Endothelial cell (in vitro differentiated cells): ENCODE data around the gene BAIAP2. TPM values are rescaled to one million over a fixed set of nuclear protein-coding genes. Genes with fewer than 3 reads are reported as not detected.

Experiments
- DNase-seq: peaks from one replicate; pipeline ENCODE4 v3.0.0; 2021; ENCODE audit warnings: low spot score
- H3K27ac Mint-ChIP-seq: one replicate; pipeline ENCODE4 v1.8.0; 2021; ENCODE audit warnings: mixed read lengths, inconsistent platforms; ENCODE audit not compliant: unreplicated experiment
- H3K27me3 Mint-ChIP-seq: one replicate; pipeline ENCODE4 v1.8.0; 2021; ENCODE audit warnings: mild to moderate bottlenecking, moderate library complexity, mixed read lengths, inconsistent platforms; ENCODE audit not compliant: unreplicated experiment
- H3K36me3 Mint-ChIP-seq: one replicate; pipeline ENCODE4 v1.8.0; 2021; ENCODE audit warnings: mild to moderate bottlenecking, low read depth, mixed read lengths, inconsistent platforms; ENCODE audit not compliant: unreplicated experiment
- H3K4me1 Mint-ChIP-seq: one replicate; pipeline ENCODE4 v1.8.0; 2021; ENCODE audit warnings: mild to moderate bottlenecking, mixed read lengths, inconsistent platforms; ENCODE audit not compliant: unreplicated experiment
- H3K4me3 Mint-ChIP-seq: one replicate; pipeline ENCODE4 v1.8.0; 2021; ENCODE audit warnings: mild to moderate bottlenecking, mixed read lengths, inconsistent platforms; ENCODE audit not compliant: unreplicated experiment
- H3K9me3 Mint-ChIP-seq: one replicate; pipeline ENCODE4 v1.8.0; 2021; ENCODE audit warnings: mixed read lengths, inconsistent platforms; ENCODE audit not compliant: unreplicated experiment
- CTCF ChIP-seq: fragments of 200-600 bp; sonication (generic); IDR thresholded peaks from one replicate; pipeline ENCODE4 v1.5.0; 2021; ENCODE audit warnings: antibody characterized with exemption; ENCODE audit not compliant: unreplicated experiment
- total RNA-seq: library from RNA; stranded (reverse); fragmentation: NEBNext Ultra II Directional; extraction: Animal tissue kit (Norgen Biotek cat#: 25700); gene quantifications from one replicate; pipeline ENCODE4 v1.2.1, GENCODE V29; 2021; ENCODE audit not compliant: unreplicated experiment

Gene BAIAP2
- total RNA-seq, 1 donor from 2014 or later, result 67.8 TPM

DNA sequence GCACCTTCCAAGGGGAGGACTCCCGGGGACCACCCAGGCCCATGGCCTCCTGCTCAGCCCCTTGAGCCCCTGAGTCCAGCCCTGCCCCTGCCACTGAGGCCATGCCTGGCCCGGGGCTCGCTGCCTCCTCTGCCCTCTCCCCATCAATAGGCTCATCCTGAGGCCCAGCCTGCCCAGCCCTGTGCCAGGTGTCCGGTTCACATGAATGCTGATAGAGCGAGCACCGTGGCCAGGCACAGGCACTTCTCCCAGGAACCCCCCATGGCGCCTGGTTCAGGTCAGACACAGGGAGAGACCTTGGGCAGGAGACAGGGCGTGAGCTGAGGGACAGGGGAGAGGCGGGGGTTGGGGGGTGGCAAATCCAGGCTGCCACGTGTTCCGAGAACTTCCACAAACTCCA, 127.5 kb downstream of the BAIAP2 start:
- DNase-seq, result no peak
- no peak overlapping the region for H3K27ac Mint-ChIP-seq
- peaks cover 7% of the 10 kb centered on the region for H3K27me3 Mint-ChIP-seq
- H3K36me3 Mint-ChIP-seq, result no peaks in the 10 kb centered on the region
- no peak for TF ChIP-seq CTCF
- peaks cover 4% of the 10 kb centered on the region for H3K4me1 Mint-ChIP-seq
- no peaks in the 10 kb centered on the region for H3K9me3 Mint-ChIP-seq
- no peak overlapping the region for H3K4me3 Mint-ChIP-seq

GRCh38 chr17:81163051-81163695, 128.2 kb downstream of the BAIAP2 start:
- Mint-ChIP-seq H3K4me3 (no peak overlapping the region), H3K27me3 (peaks cover 7% of the 10 kb centered on the region), H3K4me1 (peaks cover 4% of the 10 kb centered on the region), H3K9me3 (no peaks in the 10 kb centered on the region), H3K27ac (no peak overlapping the region), H3K36me3 (no peaks in the 10 kb centered on the region)
- no peak for DNase-seq
- no peak for TF ChIP-seq CTCF

DNA sequence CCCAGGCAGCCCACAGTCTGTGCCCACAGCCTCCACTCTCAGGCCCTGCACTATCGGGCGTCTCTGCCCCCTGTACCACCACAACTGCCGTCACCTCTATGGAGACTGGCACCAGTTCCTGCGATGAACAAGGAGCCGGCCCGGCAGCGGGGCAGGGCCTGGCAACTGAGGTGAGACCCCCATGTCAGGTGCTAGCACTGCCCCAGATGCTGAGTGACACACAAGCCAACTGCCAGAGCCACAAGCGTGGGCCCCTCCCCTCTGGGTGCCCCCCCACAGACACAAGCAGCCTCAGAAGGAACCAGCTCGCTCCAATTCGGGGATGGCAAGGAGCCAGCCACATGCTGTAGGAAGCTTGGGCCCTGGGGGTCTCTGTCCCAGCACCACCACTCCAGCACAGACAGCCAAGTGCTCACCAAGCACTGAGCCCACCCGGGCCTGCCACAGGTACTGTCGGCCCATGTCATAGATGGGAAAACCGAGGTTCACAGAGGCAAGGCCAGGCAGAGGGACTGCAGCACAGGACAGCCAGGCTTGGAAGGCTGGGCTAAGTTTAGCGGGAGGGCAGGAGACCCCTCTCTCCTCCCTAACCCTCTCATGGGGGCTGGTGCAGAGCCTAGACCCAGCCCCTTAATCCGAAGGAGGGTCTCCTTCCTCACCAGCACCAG, 128.9 kb downstream of the BAIAP2 start:
- H3K36me3 Mint-ChIP-seq, result no peaks in the 10 kb centered on the region
- H3K4me3 Mint-ChIP-seq, result no peak overlapping the region
- H3K27ac Mint-ChIP-seq, result no peak overlapping the region
- peaks cover 7% of the 10 kb centered on the region for H3K27me3 Mint-ChIP-seq
- H3K4me1 Mint-ChIP-seq, result peaks cover 4% of the 10 kb centered on the region
- no peak for TF ChIP-seq CTCF
- DNase-seq, result no peak
- no peaks in the 10 kb centered on the region for H3K9me3 Mint-ChIP-seq

GRCh38 chr17:81164371-81165245, 129.7 kb downstream of the BAIAP2 start:
- DNase-seq, result no peak
- H3K9me3 Mint-ChIP-seq, result no peaks in the 10 kb centered on the region
- H3K27ac Mint-ChIP-seq, result no peak overlapping the region
- peaks cover 7% of the 10 kb centered on the region for H3K27me3 Mint-ChIP-seq
- H3K4me1 Mint-ChIP-seq, result peaks cover 4% of the 10 kb centered on the region
- TF ChIP-seq CTCF, result no peak
- no peak overlapping the region for H3K4me3 Mint-ChIP-seq
- no peaks in the 10 kb centered on the region for H3K36me3 Mint-ChIP-seq
